Tibial nerve (tissue), 3 donors: ENCODE data around the gene DYNLRB1.

Experiments
- POLR2A ChIP-seq, 2 donors: fragments of 450-650 bp; IDR thresholded peaks; one replicate each; pipeline ENCODE4 v1.6.1; 2017; ENCODE audit warnings: antibody characterized with exemption in 2 of 2, mild to moderate bottlenecking in 2 of 2, moderate library complexity in 2 of 2
- TF ChIP-seq, protein P1 (sequence below), 5 experiments: fragments of 200-600 bp in 3 of 5; fragments of 450-650 bp in 2 of 5; sonication (generic) in 3 of 5; IDR thresholded peaks; one replicate each; pipeline ENCODE4 v1.5.1; 2016 to 2019; ENCODE audit warnings: antibody characterized with exemption in 5 of 5, mild to moderate bottlenecking in 3 of 5, moderate library complexity in 2 of 5

DNA sequence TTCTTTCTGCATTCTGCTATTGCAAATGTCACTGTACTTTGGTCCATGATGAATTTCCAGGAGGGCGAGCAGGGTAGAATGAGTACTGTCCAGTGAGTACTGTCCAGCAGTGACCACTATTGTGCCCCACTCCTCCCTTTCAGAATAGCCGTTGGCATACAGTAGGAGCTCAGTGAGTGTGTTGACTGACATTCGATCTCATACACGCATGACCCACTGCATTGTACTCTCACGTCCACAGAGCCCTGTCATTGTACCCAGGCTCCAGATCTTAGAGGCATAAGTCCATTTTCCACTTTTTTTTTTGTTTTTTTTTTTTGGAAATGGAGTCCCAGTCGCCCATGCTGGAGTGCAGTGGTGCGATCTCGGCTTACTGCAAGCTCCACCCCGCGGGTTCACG, 8.2 kb downstream of the DYNLRB1 start:
- TF ChIP-seq, protein P1, sequence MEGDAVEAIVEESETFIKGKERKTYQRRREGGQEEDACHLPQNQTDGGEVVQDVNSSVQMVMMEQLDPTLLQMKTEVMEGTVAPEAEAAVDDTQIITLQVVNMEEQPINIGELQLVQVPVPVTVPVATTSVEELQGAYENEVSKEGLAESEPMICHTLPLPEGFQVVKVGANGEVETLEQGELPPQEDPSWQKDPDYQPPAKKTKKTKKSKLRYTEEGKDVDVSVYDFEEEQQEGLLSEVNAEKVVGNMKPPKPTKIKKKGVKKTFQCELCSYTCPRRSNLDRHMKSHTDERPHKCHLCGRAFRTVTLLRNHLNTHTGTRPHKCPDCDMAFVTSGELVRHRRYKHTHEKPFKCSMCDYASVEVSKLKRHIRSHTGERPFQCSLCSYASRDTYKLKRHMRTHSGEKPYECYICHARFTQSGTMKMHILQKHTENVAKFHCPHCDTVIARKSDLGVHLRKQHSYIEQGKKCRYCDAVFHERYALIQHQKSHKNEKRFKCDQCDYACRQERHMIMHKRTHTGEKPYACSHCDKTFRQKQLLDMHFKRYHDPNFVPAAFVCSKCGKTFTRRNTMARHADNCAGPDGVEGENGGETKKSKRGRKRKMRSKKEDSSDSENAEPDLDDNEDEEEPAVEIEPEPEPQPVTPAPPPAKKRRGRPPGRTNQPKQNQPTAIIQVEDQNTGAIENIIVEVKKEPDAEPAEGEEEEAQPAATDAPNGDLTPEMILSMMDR (IDR thresholded peaks at IDR 0.05) = no peak
- TF ChIP-seq POLR2A (IDR thresholded peaks at IDR 0.05) = no peak
